Adrenal gland (tissue), 12 donors: Measurements from ENCODE around the gene CAMK1D. TPM values are rescaled to one million over a fixed set of nuclear protein-coding genes. Genes with fewer than 3 reads are reported as not detected.
A peak's percentile ranks its signal among the peaks of the same experiment; 100 is the strongest.

Experiments
- DNase-seq, 7 donors: peaks; one replicate each; pipeline ENCODE4 v3.0.0-alpha.2; 2019 to 2020
- H3K27ac ChIP-seq, 5 donors: fragments of 200-600 bp; sonication (generic) in 4 of 5; 1 replicate in 3 of 5; 2 replicates in 2 of 5; pipeline versions ENCODE4 v1.5.1 to v1.8.0; 2016 to 2020; ENCODE audit warnings: mild to moderate bottlenecking in 1 of 5
- H3K27me3 ChIP-seq: fragments of 200-600 bp; 2 replicates; pipeline ENCODE4 v1.8.0; 2021
- H3K36me3 ChIP-seq, 2 donors: fragments of 200-600 bp; replicated peaks in 1 of 2; 1 replicate in 1 of 2; 2 replicates in 1 of 2; pipeline versions ENCODE4 v1.5.1 to v1.8.0; 2018 to 2022
- H3K4me1 ChIP-seq, 2 donors: fragments of 200-600 bp; replicated peaks in 1 of 2; 1 replicate in 1 of 2; 2 replicates in 1 of 2; pipeline versions ENCODE4 v1.5.1 to v1.8.0; 2018 to 2021
- H3K4me3 ChIP-seq, 4 donors: fragments of 200-600 bp; sonication (generic) in 3 of 4; one replicate each; pipeline ENCODE4 v1.5.1; 2016 to 2018
- H3K9me3 ChIP-seq, 3 donors: fragments of 200-600 bp; sonication (generic) in 1 of 3; replicated peaks in 1 of 3; 1 replicate in 2 of 3; 2 replicates in 1 of 3; pipeline versions ENCODE4 v1.5.1 to v1.8.0; 2016 to 2021
- POLR2A ChIP-seq, 2 donors: fragments of 450-650 bp; IDR thresholded peaks; one replicate each; pipeline ENCODE4 v1.6.1; 2017; ENCODE audit warnings: antibody characterized with exemption in 2 of 2, mild to moderate bottlenecking in 2 of 2, moderate library complexity in 1 of 2
- WGBS, 4 donors: extraction: QIAGEN DNeasy Blood & Tissue Kit in 2 of 4; methylation state at CpG; one replicate each; pipeline versions ENCODE4 v1.1.5 to v1.1.7; 2013 to 2017; 5-methylcytosine and 5-hydroxymethylcytosine counted together
- intact Hi-C, 2 donors: fragments of 100-400 bp; cut with DNase I; formaldehyde crosslinking; loops; one replicate each; pipeline versions ENCODE4 v1.14.1 to v1.15.0; 2022 to 2023
- polyA plus RNA-seq, 3 donors: library from polyadenylated mRNA; stranded (reverse); fragments of 200-250 nt in 2 of 3; fragments of 350-450 nt in 1 of 3; fragmentation: Illumina TruSeq in 1 of 3; extraction: RNeasy Lipid Tissue Mini Kit (QIAGEN cat#74804) in 1 of 3; gene quantifications; one replicate each; pipeline ENCODE4 v1.2.3, GENCODE V29; 2013 to 2014
- total RNA-seq, 9 donors: library from RNA; depleted of rRNA in 4 of 9; stranded (reverse); fragments of >200 nt in 4 of 9; fragments of 120-200 nt in 1 of 9; fragmentation: NEBNext Ultra II Directional in 1 of 9; extraction: Animal tissue kit (Norgen Biotek cat#: 25700) in 1 of 9; gene quantifications; one replicate each; pipeline versions ENCODE4 v1.1.0 to v1.2.4, GENCODE V29; 2013 to 2023
- TF ChIP-seq, protein P1 (sequence below), 6 experiments: fragments of 450-650 bp in 4 of 6; fragments of 200-600 bp in 2 of 6; sonication (generic) in 1 of 6; IDR thresholded peaks; 1 replicate in 5 of 6; 2 replicates in 1 of 6; pipeline versions ENCODE4 v1.5.1 to v1.8.0; 2016 to 2021; ENCODE audit warnings: antibody characterized with exemption in 6 of 6, mild to moderate bottlenecking in 2 of 6, moderate library complexity in 1 of 6
- donor health status: healthy with polysubstance abuse.
- donor health status: Bipolar disorder and iron deficiency.
- donor health status: DM: yes; HTN: yes; CAD: no.
- donor health status: DM: no; HTN: no; CAD: no.
- donor health status: DM: no; HTN: no; CAD: no.
- donor health status: DM: yes; HTN: yes; CAD: no.

The CAMK1D gene
- total and polyA plus RNA-seq, 12 donors = 2.3 to 9.4 (median 6.5) TPM

DNA sequence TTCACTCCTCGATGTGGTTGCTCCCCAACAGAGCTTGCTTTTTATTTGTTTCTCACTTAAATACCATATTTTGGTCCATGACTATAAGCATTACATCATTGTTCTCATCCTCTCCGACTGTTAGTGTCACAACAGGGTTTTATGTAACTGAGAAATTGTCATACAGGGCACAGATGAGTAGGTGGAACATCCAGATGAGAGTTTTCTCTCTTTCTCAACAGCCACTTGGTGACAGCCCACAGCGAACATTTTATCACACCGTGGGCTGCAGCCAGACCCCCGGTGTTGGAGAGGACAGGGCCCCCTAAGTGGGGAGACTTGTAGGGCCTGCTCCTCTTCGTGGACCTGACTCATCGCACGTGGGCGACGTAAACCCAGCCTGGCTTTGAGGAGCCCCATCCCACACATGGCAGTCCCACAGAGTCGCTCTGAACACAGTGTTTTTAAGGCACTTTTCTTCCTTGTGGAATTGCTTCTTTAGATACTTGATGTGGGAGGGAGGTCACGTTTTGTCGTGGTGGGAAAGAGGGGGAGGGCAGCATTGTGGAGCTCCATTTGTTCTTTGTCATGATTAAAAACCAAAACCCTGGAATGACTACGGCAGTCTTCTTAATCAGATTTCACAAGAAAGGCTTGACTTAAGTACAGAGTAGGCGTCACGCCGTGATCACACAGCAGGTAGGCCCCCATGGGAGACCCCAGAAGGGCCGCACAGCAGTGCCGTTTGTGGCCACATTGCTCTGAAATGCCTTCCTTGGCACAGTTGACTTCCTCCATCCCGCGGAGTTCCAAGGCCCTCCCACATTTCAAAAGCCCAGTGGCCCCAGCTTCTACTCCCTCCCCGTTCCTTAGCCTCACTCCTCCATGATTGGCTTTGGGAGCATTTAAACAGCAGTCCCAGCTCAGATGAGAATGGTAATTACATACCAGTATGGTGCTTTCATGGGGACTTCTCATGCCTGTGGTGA lies 431.6 kb downstream of the CAMK1D start:
- TF ChIP-seq, protein P1, sequence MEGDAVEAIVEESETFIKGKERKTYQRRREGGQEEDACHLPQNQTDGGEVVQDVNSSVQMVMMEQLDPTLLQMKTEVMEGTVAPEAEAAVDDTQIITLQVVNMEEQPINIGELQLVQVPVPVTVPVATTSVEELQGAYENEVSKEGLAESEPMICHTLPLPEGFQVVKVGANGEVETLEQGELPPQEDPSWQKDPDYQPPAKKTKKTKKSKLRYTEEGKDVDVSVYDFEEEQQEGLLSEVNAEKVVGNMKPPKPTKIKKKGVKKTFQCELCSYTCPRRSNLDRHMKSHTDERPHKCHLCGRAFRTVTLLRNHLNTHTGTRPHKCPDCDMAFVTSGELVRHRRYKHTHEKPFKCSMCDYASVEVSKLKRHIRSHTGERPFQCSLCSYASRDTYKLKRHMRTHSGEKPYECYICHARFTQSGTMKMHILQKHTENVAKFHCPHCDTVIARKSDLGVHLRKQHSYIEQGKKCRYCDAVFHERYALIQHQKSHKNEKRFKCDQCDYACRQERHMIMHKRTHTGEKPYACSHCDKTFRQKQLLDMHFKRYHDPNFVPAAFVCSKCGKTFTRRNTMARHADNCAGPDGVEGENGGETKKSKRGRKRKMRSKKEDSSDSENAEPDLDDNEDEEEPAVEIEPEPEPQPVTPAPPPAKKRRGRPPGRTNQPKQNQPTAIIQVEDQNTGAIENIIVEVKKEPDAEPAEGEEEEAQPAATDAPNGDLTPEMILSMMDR (IDR thresholded peaks at IDR 0.05) = no peak
- no peak for TF ChIP-seq POLR2A (IDR thresholded peaks at IDR 0.05)
- no peaks in the 10 kb centered on the region for H3K9me3 ChIP-seq
- intact Hi-C loops = no loop called here
- 85 to 88% (median 86%) methylated on average over 21 to 22 of the region's 22 CpGs for WGBS, 4 donors
- H3K36me3 ChIP-seq = no peaks in the 10 kb centered on the region
- no peaks in the 10 kb centered on the region for H3K4me1 ChIP-seq
- no peak for DNase-seq
- no peak overlapping the region for H3K4me3 ChIP-seq
- no peaks in the 10 kb centered on the region for H3K27me3 ChIP-seq
- H3K27ac ChIP-seq = no peak overlapping the region

DNA sequence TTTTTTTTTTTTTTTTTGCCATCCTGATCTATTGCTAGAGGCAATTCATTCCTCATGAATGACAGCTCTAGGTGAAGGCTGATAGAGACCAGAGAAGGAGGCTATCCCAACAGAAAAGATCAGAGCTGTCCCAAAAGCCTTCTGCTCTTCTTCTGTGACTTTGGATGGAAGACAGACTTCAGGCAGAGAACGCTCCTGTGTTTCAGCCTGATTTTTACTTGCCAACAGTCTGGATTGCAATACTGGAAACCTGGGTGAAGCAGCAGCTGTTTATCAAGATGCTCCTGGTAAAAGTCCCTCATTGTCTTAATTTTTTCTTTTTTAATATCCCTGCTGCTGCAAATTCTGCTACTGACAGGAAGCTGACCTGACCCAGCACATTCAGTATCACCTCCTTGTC lies 432.6 kb downstream of the CAMK1D start:
- Histone ChIP-seq H3K4me3 (no peak overlapping the region), H3K27me3 (no peaks in the 10 kb centered on the region), H3K4me1 (no peaks in the 10 kb centered on the region), H3K27ac (no peak overlapping the region), H3K9me3 (no peaks in the 10 kb centered on the region), H3K36me3 (no peaks in the 10 kb centered on the region)
- intact Hi-C loops = no loop called here
- 68 to 82% (median 76%) methylated on average over 1 of the region's 1 CpG for WGBS, 4 donors
- no peak for DNase-seq
- TF ChIP-seq POLR2A (IDR thresholded peaks at IDR 0.05) = no peak
- TF ChIP-seq, protein P1 (IDR thresholded peaks at IDR 0.05) = no peak

DNA sequence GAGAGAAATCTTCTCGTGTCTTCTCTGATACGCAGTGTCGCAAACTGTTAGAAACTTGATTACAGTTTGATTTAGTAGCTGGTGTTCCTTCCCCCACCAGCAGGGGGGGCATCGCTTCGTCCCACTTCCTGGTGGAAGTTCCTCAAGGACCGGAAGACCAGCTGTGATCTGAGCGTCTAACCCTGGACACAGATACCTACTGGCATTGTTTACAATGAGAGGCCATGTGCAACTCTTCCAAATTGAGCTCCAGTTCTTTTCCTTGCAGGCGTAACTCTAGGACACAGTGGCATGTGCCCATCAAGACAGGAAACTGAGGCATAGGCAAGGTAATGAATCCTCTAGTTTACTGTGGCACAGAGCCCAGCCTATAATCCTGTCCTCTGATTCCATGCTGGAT lies 433.2 kb downstream of the CAMK1D start:
- Histone ChIP-seq H3K4me3 (no peak overlapping the region), H3K4me1 (no peaks in the 10 kb centered on the region), H3K27ac (no peak overlapping the region), H3K27me3 (no peaks in the 10 kb centered on the region), H3K9me3 (no peaks in the 10 kb centered on the region), H3K36me3 (no peaks in the 10 kb centered on the region)
- peak in 6 of 7 donors; percentile 25 to 65 (median 50) for DNase-seq
- intact Hi-C loops = no loop called here
- 49 to 51% (median 50%) methylated on average over 8 of the region's 8 CpGs for WGBS, 4 donors
- no peak for TF ChIP-seq POLR2A (IDR thresholded peaks at IDR 0.05)
- TF ChIP-seq, protein P1 (IDR thresholded peaks at IDR 0.05) = peak; percentile 51 to 66 (median 63)

DNA sequence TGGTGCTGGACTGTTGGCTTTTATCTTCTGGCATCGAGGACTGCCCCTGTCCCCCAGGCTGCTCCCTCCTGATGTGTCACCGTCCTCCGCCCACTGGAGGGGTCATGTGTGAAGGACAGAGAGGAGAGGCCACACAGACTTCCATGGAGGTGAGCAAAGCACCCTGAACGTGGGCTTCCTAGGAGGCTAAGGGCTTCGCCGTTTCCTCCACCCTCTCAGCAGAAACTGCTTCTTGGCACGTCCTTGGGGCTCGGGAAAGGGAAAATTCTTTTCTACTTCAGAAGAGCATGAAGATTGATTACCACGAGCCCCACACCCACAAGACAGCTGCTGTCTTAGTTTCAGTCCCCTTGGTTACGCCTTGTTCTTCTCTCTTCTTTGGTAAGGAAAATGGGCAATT lies 433.9 kb downstream of the CAMK1D start:
- H3K36me3 ChIP-seq = no peaks in the 10 kb centered on the region
- no peaks in the 10 kb centered on the region for H3K9me3 ChIP-seq
- no peak for DNase-seq
- no peak overlapping the region for H3K4me3 ChIP-seq
- TF ChIP-seq POLR2A (IDR thresholded peaks at IDR 0.05) = no peak
- intact Hi-C loops = no loop called here
- no peaks in the 10 kb centered on the region for H3K4me1 ChIP-seq
- H3K27ac ChIP-seq = no peak overlapping the region
- 47 to 68% (median 58%) methylated on average over 7 to 10 of the region's 10 CpGs for WGBS, 4 donors
- no peaks in the 10 kb centered on the region for H3K27me3 ChIP-seq
